ACC112 (cell line): ENCODE measurements around the gene C3AR1.
"Not testable (repeated sequence)": the region's sequence is repeated elsewhere in the genome, so short reads cannot be mapped to it uniquely, and the experiment has no call there.

ENCODE experiments used
- H2AFZ ChIP-seq: fragments of 200-600 bp; sonication (generic); one replicate; pipeline ENCODE4 v1.6.0; 2017; ENCODE audit warnings: antibody characterized with exemption, low read length; ENCODE audit not compliant: unreplicated experiment
- H3K27ac ChIP-seq: fragments of 200-600 bp; sonication (generic); 2 replicates; pipeline ENCODE4 v1.5.1; 2014; ENCODE audit warnings: low read depth, mild to moderate bottlenecking, antibody characterized with exemption, low read length, moderate library complexity
- H3K27me3 ChIP-seq: fragments of 200-600 bp; sonication (generic); 2 replicates; pipeline ENCODE4 v1.6.1; 2014; ENCODE audit warnings: mild to moderate bottlenecking, antibody characterized with exemption, low read length, moderate library complexity, mixed read lengths; ENCODE audit not compliant: insufficient read depth
- H3K36me3 ChIP-seq: fragments of 200-600 bp; sonication (generic); 2 replicates; pipeline ENCODE4 v1.6.1; 2016; ENCODE audit warnings: mild to moderate bottlenecking, antibody characterized with exemption, low read length, moderate library complexity, mixed read lengths; ENCODE audit not compliant: insufficient read depth
- H3K4me1 ChIP-seq: fragments of 200-600 bp; sonication (generic); one replicate; pipeline ENCODE4 v1.6.1; 2016; ENCODE audit warnings: low read length, mixed read lengths; ENCODE audit not compliant: insufficient read depth, unreplicated experiment, control insufficient read depth
- H3K4me3 ChIP-seq: fragments of 200-600 bp; sonication (generic); 2 replicates; pipeline ENCODE4 v1.5.1; 2014; ENCODE audit warnings: mild to moderate bottlenecking, low read depth, low read length
- H3K79me2 ChIP-seq: fragments of 200-600 bp; sonication (generic); one replicate; pipeline ENCODE4 v1.6.0; 2016; ENCODE audit warnings: low read length; ENCODE audit not compliant: control insufficient read depth, unreplicated experiment, insufficient read depth

The C3AR1 gene

GRCh38 chr12:8082808-8083100 is 16.6 kb upstream of the C3AR1 start:
- Histone ChIP-seq H3K79me2 (peaks cover 60% of the 10 kb centered on the region), H3K27me3 (no peaks in the 10 kb centered on the region), H3K27ac (peak overlapping the region; percentile 75; the same call in 1 of the 2 replicates), H2AFZ (peak overlapping the region; percentile 51), H3K4me1 (peaks cover 14% of the 10 kb centered on the region), H3K4me3 (peak overlapping the region; percentile 92), H3K36me3 (no peaks in the 10 kb centered on the region)

DNA sequence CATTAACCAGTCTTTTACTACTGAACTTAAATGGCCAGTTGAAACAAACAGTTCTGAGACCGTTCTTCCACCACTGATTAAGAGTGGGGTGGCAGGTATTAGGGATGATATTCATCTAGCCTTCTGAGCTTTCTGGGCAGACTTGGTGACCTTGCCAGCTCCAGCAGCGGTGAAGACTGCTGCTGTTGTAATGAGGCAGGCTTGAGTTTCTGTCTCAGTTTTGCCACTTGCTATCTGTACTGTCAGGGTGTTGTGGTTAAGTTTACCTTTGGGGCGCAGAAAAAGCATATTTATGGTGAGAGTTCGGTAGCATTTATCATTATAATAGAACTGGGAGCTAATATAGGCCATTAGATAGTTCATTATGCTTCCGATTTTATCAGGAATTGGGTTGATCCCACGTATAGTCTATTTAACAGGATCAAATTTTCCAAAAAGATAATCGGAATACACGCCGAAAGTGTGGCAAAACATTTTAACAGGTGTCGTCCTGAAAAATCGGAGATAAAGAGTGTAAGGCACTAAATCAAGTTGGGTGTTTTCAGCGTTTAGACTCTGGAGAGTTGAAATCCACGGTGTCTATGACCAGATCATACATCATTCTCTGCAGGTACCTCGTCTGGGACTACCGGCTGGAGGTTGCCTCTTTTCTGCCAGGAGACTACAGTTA is 15.2 kb upstream of the C3AR1 start:
- Histone ChIP-seq H3K4me1 (peaks cover 21% of the 10 kb centered on the region), H3K4me3 (peak overlapping the region; percentile 92), H3K36me3 (no peaks in the 10 kb centered on the region), H3K27ac (peak overlapping the region; percentile 75), H2AFZ (peak overlapping the region; percentile 94), H3K27me3 (no peaks in the 10 kb centered on the region), H3K79me2 (peaks cover 50% of the 10 kb centered on the region)

DNA sequence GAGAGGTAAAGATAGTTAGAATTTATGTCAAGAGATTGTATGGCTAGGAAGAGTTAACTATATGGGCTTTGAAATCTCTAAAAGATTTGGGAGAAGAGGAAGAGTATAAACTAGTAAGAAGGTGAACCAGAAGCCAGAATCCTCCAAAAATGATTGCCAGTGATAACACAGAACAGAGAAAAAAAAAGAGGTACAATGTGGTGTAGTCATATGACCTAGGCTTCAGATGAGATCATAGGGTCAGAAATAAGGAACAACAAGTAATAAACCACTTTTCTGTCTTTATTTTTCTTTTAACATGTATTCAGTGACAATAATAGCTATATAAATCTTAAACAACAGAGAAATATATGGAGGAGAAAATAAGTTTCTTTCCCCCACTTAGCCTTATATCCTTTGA is 14.0 kb upstream of the C3AR1 start:
- Histone ChIP-seq H3K79me2 (peaks cover 39% of the 10 kb centered on the region), H3K27ac (no peak overlapping the region), H3K27me3 (no peaks in the 10 kb centered on the region), H2AFZ (no peak overlapping the region), H3K36me3 (no peaks in the 10 kb centered on the region), H3K4me3 (no peak overlapping the region), H3K4me1 (peaks cover 21% of the 10 kb centered on the region)

GRCh38 chr12:8078916-8079315 is 12.8 kb upstream of the C3AR1 start:
- Histone ChIP-seq H3K79me2 (peaks cover 28% of the 10 kb centered on the region), H2AFZ (no peak overlapping the region), H3K27ac (no peak overlapping the region), H3K4me1 (peaks cover 21% of the 10 kb centered on the region), H3K36me3 (no peaks in the 10 kb centered on the region), H3K4me3 (no peak overlapping the region), H3K27me3 (no peaks in the 10 kb centered on the region)

DNA sequence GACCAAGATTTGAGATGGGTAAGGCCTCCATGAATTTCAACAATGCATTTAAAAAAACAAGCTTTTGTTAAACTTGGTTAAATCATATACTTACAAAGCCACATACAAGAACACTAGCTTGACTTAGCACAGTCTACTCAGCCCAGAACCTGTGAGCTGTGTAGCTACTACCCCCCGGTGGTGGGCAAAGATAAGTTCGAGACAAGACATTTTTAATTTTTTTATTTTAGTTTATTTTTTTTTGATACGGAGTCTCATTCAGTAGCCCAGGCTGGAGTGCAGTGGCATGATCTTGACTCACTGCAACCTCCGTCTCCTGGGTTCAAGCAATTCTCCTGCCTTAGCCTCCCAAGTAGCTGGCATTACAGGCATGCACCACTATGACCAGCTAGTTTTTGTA is 12.2 kb upstream of the C3AR1 start:
- Histone ChIP-seq H2AFZ (no peak overlapping the region), H3K79me2 (peaks cover 23% of the 10 kb centered on the region), H3K4me3 (no peak overlapping the region), H3K27ac (no peak overlapping the region), H3K36me3 (no peaks in the 10 kb centered on the region), H3K27me3 (no peaks in the 10 kb centered on the region), H3K4me1 (peaks cover 21% of the 10 kb centered on the region)

DNA sequence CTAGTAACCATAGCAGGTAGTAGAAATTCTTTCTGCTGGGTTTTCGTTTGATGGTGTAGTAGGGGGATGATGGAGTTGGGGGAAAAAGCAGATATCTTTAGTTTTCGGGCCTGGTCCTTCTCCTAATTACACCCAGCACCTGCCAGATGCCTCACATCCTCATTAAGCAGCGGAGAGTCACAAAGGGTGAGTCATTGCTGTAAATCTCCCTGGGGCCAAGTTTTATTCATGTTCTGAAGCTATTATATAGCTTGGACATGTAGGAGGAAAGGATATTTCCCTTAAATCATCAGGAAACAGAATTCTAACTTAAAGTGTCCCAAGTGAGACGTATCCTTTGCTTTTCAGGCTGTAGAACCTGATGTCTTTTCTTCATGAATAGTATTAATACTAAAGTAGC is 11.0 kb upstream of the C3AR1 start:
- peaks cover 11% of the 10 kb centered on the region for H3K79me2 ChIP-seq
- H2AFZ ChIP-seq, result peak overlapping the region; percentile 7
- H3K27me3 ChIP-seq, result no peaks in the 10 kb centered on the region
- no peaks in the 10 kb centered on the region for H3K36me3 ChIP-seq
- H3K4me3 ChIP-seq, result no peak overlapping the region
- H3K4me1 ChIP-seq, result peaks cover 21% of the 10 kb centered on the region
- no peak overlapping the region for H3K27ac ChIP-seq

DNA sequence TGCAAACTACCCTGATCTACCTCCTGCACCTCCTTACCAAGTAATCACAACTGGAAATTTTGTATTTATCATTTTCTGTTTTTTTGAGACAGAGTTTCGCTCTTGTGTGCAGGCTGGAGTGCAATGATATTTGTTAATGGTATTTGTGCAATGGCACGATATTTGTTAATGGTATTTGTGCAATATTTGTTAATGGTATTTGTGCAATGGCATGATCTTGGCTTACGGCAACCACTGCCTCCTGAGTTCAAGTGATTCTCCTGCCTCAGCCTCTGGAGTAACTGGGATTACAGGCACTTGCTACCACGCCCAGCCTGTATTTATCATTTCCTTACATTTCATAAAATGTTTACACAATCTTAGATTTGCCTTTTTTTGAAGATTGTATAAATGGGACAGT is 10.2 kb upstream of the C3AR1 start:
- Histone ChIP-seq H3K27ac (no peak overlapping the region), H2AFZ (no peak overlapping the region), H3K79me2 (peaks cover 4% of the 10 kb centered on the region), H3K4me3 (no peak overlapping the region), H3K36me3 (no peaks in the 10 kb centered on the region), H3K27me3 (no peaks in the 10 kb centered on the region), H3K4me1 (peaks cover 21% of the 10 kb centered on the region)

DNA sequence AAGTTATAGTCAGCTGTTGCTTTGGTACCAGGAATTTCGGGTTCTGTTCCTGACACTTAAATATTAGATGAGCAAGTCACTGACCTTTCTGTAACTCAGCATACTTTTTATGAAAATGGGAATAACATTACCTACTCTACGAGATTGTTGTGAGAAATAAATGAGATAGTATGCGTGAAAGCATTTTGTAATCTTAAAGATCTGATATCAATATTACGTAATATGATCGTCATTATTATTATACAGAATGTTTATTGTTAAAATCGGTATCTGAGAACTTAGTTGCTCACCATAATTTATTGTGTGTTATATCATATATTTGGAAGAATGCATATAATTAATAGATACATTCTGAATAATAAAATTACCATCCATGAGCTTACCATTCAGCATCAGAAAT is 9.8 kb upstream of the C3AR1 start:
- Histone ChIP-seq H3K27me3 (no peaks in the 10 kb centered on the region), H3K36me3 (no peaks in the 10 kb centered on the region), H3K79me2 (peaks cover under 1% of the 10 kb centered on the region), H3K4me1 (peaks cover 21% of the 10 kb centered on the region), H3K27ac (no peak overlapping the region), H2AFZ (no peak overlapping the region), H3K4me3 (no peak overlapping the region)

GRCh38 chr12:8071820-8072219 is 5.7 kb upstream of the C3AR1 start:
- not testable (repeated sequence) for H3K79me2 ChIP-seq, H3K27ac ChIP-seq, H3K27me3 ChIP-seq, H3K4me1 ChIP-seq, H3K4me3 ChIP-seq, H3K36me3 ChIP-seq, H2AFZ ChIP-seq

GRCh38 chr12:8069582-8069981 is 3.4 kb upstream of the C3AR1 start:
- H3K27ac ChIP-seq, result no peak overlapping the region
- H3K27me3 ChIP-seq, result no peaks in the 10 kb centered on the region
- no peaks in the 10 kb centered on the region for H3K36me3 ChIP-seq
- no peaks in the 10 kb centered on the region for H3K79me2 ChIP-seq
- no peak overlapping the region for H2AFZ ChIP-seq
- peaks cover 10% of the 10 kb centered on the region for H3K4me1 ChIP-seq
- no peak overlapping the region for H3K4me3 ChIP-seq

GRCh38 chr12:8064131-8064530 is 2.0 kb downstream of the C3AR1 start:
- Histone ChIP-seq H3K27ac (no peak overlapping the region), H2AFZ (no peak overlapping the region), H3K79me2 (no peaks in the 10 kb centered on the region), H3K27me3 (no peaks in the 10 kb centered on the region), H3K4me3 (no peak overlapping the region), H3K36me3 (no peaks in the 10 kb centered on the region), H3K4me1 (peaks cover 10% of the 10 kb centered on the region)
